Measurements from ENCODE around the gene OR4K15.
A peak's percentile ranks its signal among the peaks of the same experiment; 100 is the strongest.
"Not testable (repeated sequence)": the region's sequence is repeated elsewhere in the genome, so short reads cannot be mapped to it uniquely, and the experiment has no call there.

OR4K15 gene

DNA sequence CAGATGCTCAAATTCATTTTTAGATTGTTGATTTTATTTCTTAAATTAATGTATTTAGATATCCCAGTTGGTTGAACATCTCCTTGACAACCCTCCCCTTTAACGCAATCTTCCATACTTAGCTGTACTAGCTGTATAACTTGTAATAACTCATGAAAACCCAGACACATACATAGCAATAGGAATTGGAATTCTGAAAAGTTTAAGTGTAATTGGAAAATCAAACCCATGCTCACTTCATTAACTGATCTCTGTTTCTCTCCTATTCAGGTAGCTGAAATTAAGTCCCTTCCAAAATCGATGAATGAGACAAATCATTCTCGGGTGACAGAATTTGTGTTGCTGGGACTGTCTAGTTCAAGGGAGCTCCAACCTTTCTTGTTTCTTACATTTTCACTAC, at the start of gene OR4K15:
OR4K15 (plus strand) TSS at position 301 of the 400 bp plus-strand sequence; CDS start at position 301, 0 bp downstream.
- DNase-seq (ENCODE audit: low spot score): no peak

DNA sequence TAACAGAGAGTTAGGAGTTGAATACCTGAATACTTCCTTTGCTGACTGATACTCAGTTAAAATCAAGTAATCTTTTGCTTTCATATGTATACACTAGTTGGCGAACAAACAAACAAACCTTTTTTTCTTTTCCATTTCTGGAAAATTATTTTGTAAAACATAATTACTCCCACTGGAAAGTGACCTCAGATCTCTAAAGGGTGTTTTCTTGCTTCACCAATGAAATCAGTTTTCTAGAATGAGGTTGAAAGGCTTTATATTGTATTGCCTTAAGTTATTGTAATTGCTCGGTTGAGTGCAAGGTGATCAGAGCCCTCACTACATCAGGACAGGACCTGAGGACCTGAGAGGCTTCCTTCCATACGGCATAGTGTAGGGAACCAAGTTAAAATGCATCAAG, 44.8 kb upstream of the OR4K15 start, which contains the start of gene OR4K1:
OR4K1 (plus strand) TSS at position 301 of the 400 bp plus-strand sequence. CDS start 4,750 bp downstream, outside the sequence.
- DNase-seq (ENCODE audit: low spot score): no peak

DNA sequence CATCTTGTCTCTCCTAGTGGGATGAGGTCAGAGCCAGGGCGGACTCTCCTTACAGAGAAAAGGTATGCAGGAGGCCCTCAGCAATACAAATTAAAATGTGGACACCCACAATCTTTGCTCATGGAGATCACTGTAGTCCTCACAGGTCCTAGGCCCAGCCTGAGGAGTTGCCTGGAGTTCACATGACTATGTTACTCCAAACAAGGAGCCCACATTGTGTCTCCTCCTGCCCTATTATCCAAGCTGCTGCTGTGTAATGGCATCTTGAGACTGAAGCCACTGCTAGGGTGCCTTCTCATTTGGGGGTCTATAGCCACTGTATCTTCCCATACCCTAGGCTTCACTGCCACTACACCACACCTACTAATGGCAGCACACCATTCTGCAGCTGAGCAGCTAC, 33.7 kb upstream of the OR4K15 start:
- no peak for DNase-seq (ENCODE audit: low spot score)

DNA sequence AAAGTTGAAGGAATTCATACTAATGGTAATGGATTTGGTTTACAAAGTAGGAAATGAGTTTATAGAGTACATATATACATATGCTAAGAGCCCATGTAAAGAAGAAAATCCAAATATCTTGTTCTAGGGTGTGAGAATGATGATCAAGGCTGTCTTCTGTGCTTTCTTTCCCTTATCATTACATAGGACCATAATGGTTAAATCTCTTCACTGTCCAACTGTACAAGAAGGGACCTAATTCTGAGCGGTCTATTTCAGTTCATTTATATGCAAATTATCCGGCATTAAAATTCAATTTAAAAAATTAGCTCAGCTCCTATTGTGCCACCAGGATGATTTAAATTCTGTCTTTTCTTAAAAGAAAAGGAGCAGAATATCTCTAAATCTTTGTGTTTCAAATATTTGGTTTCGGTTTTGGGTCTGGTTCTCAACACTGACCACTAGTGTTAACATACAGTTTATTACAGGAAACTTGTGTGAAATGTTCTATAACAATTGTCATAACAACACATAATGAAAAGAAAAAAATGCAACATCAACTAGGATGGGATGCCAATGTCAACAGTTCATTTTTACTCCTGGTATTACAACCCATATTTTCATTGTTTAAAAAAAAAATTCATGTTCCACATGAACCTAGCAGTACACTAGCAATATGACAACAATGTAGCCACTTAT, 27.8 kb upstream of the OR4K15 start:
- DNase-seq (ENCODE audit: low spot score): no peak

DNA sequence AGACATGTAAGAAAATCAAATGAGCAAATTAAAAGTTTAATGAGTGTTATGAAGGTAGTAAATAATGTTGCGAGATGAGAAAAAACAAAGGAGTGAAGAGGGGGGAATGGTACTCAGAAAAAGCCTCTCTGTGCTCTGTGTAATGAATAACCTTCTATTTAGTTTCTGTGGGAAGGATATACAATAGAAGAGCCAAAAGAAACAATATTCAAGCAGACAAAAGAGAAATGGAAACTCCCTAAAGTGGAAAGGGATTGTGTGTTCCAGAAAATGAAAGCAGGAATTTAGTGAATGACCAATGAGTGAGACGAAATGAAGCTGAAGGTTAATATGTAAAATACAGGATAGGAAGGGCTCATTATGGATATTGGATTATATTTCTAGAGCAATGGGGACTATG, 26.2 kb upstream of the OR4K15 start:
- DNase-seq (ENCODE audit: low spot score): no peak

DNA sequence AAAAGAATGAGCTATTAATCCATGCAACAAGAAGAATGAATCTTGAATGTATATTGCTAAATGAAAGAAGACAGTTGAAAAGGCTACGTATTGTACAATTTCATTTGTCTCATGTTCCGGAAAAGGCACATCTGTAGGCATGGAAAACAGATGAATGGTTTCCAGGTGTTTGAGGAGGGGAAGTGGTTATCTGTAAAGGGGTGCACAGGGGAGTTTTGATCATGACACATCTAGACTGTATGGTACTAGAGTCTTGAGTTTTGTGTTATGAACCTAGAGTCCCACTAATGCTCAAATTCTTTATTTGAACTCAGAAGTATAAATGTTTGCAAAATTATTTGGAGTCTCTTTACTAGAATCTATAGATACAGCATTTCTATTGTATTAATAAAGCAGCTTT, 5.7 kb upstream of the OR4K15 start:
- DNase-seq (ENCODE audit: low spot score): not testable (repeated sequence)

- DNase-seq (ENCODE audit: low spot score): no peak
Observed at GRCh38 chr14:19974844-19975243, 547 bp upstream of the OR4K15 start.

DNA sequence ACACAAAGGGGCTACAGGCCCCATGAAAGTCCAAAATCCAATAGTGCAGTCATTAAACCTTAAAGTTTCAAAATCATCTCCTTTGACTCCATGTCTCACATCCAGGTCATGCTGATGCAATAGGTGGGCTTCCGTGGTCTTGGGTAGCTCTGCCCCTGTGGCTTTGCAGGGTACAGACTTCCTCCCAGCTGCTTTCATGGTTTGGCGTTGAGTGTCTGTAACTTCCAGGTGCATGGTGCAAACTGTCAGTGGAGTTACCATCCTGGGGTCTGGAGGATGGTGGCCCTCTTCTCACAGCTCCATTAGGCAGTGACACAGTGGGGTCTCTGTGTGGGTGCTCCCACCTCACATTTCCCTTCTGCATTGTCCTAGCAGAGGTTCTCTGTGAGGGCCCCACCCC, 18.0 kb downstream of the OR4K15 start:
- DNase-seq (ENCODE audit: low spot score): no peak

DNA sequence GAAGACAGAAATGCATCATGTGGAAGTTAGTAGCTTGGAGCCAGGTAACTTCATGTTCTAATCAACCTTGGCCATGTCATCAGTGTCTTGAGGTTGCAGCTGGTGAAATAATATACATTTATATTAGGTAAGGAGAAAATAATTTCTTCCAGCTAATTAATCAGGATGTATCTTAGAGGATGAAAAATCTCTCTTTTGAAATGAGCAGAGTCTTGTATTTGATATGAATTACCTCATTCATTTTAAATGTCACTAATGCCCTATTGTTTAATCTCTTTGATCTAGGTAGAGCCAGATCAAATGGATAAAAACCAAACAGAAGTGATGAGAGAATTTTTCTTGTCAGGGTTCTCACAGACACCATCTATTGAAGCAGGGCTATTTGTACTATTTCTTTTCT, 26.5 kb downstream of the OR4K15 start, which contains the start of gene OR4Q2:
OR4Q2 (plus strand) TSS at position 301 of the 400 bp plus-strand sequence.
- no peak for DNase-seq (ENCODE audit: low spot score)

DNA sequence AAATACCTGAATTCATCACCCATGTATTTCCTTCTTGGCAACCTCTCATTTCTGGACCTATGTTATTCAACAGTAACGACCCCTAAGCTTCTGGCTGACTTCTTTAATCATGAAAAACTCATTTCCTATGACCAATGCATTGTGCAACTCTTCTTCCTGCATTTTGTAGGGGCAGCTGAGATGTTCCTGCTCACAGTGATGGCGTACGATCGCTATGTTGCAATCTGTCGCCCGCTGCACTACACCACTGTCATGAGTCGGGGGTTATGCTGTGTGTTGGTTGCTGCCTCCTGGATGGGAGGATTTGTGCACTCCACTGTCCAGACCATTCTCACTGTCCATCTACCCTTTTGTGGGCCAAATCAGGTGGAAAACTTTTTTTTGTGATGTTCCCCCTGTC, 26.9 kb downstream of the OR4K15 start:
- peak; percentile 16 for DNase-seq (ENCODE audit: low spot score)

DNA sequence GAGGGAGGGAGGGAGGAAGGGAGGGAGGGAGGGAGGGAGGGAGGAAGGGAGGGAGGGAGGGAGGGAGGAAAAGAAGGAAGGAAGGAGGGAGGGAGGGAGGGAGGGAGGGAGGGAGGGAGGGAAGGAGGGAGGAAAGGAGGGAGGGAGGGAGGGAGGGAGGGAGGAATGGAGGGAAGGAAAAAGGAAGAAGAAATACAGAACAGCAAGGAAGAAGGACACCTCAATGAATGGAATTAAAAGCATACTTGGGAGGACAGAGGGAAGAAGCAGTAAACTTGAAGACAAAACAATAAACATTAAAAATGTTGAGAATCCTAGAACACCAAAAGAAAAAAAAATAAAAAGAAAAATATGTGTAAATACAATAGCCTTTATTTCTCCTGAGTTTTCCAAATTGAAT, 32.8 kb downstream of the OR4K15 start:
- DNase-seq (ENCODE audit: low spot score): no peak

GRCh38 chr14:20019257-20019865, 44.0 kb downstream of the OR4K15 start, which contains the start of gene OR4K14:
Gene OR4K14 (minus strand): TSS chr14:20019307. CDS start chr14:20015193, 4,114 bp downstream.
- no peak for DNase-seq (ENCODE audit: low spot score)

All from RKO (cell line).